GM23338 (cell line): Measurements from ENCODE around the gene CTSF. TPM values are rescaled to one million over a fixed set of nuclear protein-coding genes. Genes with fewer than 3 reads are reported as not detected.
"Not testable (repeated sequence)": the region's sequence is repeated elsewhere in the genome, so short reads cannot be mapped to it uniquely, and the experiment has no call there.

Source experiments
- ATAC-seq: fragments of 200-7000 bp; cut with Tn5 transposase; 3 replicates; pipeline ENCODE4 v1.9.1; 2020
- DNase-seq: peaks from one replicate; pipeline ENCODE4 v3.0.0-alpha.2; 2015; ENCODE audit warnings: low spot score
- H2AFZ ChIP-seq: fragments of 200-600 bp; sonication (generic); 2 replicates; pipeline ENCODE4 v1.8.0; 2016; ENCODE audit warnings: antibody characterized with exemption, mild to moderate bottlenecking, moderate library complexity
- H3F3A ChIP-seq: fragments of 200-600 bp; sonication (generic); replicated peaks from 2 replicates; pipeline ENCODE4 v1.8.0; 2017; ENCODE audit warnings: antibody characterized with exemption, mixed run types, low read depth
- H3K27ac ChIP-seq: fragments of 200-600 bp; sonication (generic); 2 replicates; pipeline ENCODE4 v1.6.1; 2016; ENCODE audit warnings: low read depth
- H3K27me3 ChIP-seq: fragments of 200-600 bp; sonication (generic); 2 replicates; pipeline ENCODE4 v1.8.0; 2016; ENCODE audit warnings: mild to moderate bottlenecking, mixed run types, moderate library complexity; ENCODE audit not compliant: insufficient read depth
- H3K36me3 ChIP-seq: fragments of 200-600 bp; sonication (generic); 2 replicates; pipeline ENCODE4 v1.8.0; 2016; ENCODE audit warnings: mild to moderate bottlenecking; ENCODE audit not compliant: insufficient read depth
- H3K4me1 ChIP-seq: fragments of 200-600 bp; sonication (generic); 2 replicates; pipeline ENCODE4 v1.8.0; 2016; ENCODE audit warnings: mild to moderate bottlenecking, moderate library complexity; ENCODE audit not compliant: insufficient read depth
- H3K4me2 ChIP-seq: fragments of 200-600 bp; sonication (generic); 2 replicates; pipeline ENCODE4 v1.7.1; 2017; ENCODE audit warnings: mixed run types
- H3K4me3 ChIP-seq: fragments of 200-600 bp; sonication (generic); 2 replicates; pipeline ENCODE4 v1.6.1; 2016; ENCODE audit warnings: mixed run types
- H3K79me2 ChIP-seq: fragments of 200-600 bp; sonication (generic); replicated peaks from 2 replicates; pipeline ENCODE4 v1.8.0; 2017; ENCODE audit warnings: mild to moderate bottlenecking; ENCODE audit not compliant: insufficient read depth
- H3K9me2 ChIP-seq: fragments of 200-600 bp; sonication (generic); 2 replicates; pipeline ENCODE4 v1.8.0; 2017; ENCODE audit not compliant: insufficient read depth
- H4K20me1 ChIP-seq: fragments of 200-600 bp; sonication (generic); replicated peaks from 2 replicates; pipeline ENCODE4 v1.8.0; 2017; ENCODE audit warnings: mild to moderate bottlenecking; ENCODE audit not compliant: insufficient read depth
- H3K27ac Mint-ChIP-seq: 2 replicates; pipeline ENCODE4 v1.8.0; 2020; ENCODE audit warnings: inconsistent platforms, mild to moderate bottlenecking, moderate library complexity, mixed read lengths
- H3K27me3 Mint-ChIP-seq: 3 replicates; pipeline ENCODE4 v1.8.0; 2022; ENCODE audit warnings: low read depth, mild to moderate bottlenecking, moderate library complexity, mixed read lengths, inconsistent platforms; ENCODE audit not compliant: insufficient read depth, poor library complexity
- H3K36me3 Mint-ChIP-seq: 3 replicates; pipeline ENCODE4 v1.8.0; 2021; ENCODE audit warnings: low read depth, mild to moderate bottlenecking, inconsistent platforms, moderate library complexity, mixed read lengths
- H3K4me1 Mint-ChIP-seq: 3 replicates; pipeline ENCODE4 v1.8.0; 2020; ENCODE audit warnings: mild to moderate bottlenecking, inconsistent platforms, mixed read lengths
- H3K4me3 Mint-ChIP-seq: 3 replicates; pipeline ENCODE4 v1.8.0; 2021; ENCODE audit warnings: moderate library complexity, mild to moderate bottlenecking, inconsistent platforms, mixed read lengths
- H3K9me3 Mint-ChIP-seq: 3 replicates; pipeline ENCODE4 v1.8.0; 2020; ENCODE audit warnings: moderate library complexity, mild to moderate bottlenecking, inconsistent platforms, mixed read lengths
- CREB1 ChIP-seq: fragments of 250-450 bp; sonication (Bioruptor Pico); IDR thresholded peaks from 2 replicates; pipeline ENCODE4 v1.5.0; 2020; ENCODE audit warnings: low read depth, mild to moderate bottlenecking, moderate library complexity
- EZH2 ChIP-seq: fragments of 200-600 bp; sonication (generic); IDR thresholded peaks from one replicate; pipeline ENCODE4 v1.8.0; 2017; ENCODE audit warnings: antibody characterized with exemption, mild to moderate bottlenecking, low read depth; ENCODE audit not compliant: unreplicated experiment
- EZH2phosphoT487 ChIP-seq: fragments of 200-600 bp; sonication (generic); IDR thresholded peaks from one replicate; pipeline ENCODE4 v1.8.1; 2018; ENCODE audit warnings: antibody characterized with exemption; ENCODE audit not compliant: unreplicated experiment
- NANOG ChIP-seq: IDR thresholded peaks from 2 replicates; pipeline ENCODE4 v1.6.1; 2016; ENCODE audit warnings: antibody characterized with exemption, borderline replicate concordance
- POLR2AphosphoS5 ChIP-seq: IDR thresholded peaks from 2 replicates; pipeline ENCODE4 v1.6.1; 2016; ENCODE audit warnings: antibody characterized with exemption, low read depth
- STAT1 ChIP-seq: IDR thresholded peaks from one replicate; pipeline ENCODE4 v1.6.1; 2016; ENCODE audit warnings: antibody characterized with exemption; ENCODE audit not compliant: unreplicated experiment
- ZNF331 ChIP-seq: fragments of 250-450 bp; sonication (Bioruptor Pico); IDR thresholded peaks from 2 replicates; pipeline ENCODE4 v1.5.0; 2020; ENCODE audit warnings: low read depth, mild to moderate bottlenecking, moderate library complexity
- polyA plus RNA-seq: library from polyadenylated mRNA; unstranded; fragments of >200 nt; fragmentation: Nextera tagmentation; extraction: Ambion mirVana; gene quantifications from 2 replicates; pipeline ENCODE4 v1.2.1, GENCODE V29; 2016
- total RNA-seq: library from RNA; depleted of rRNA; stranded (reverse); fragments of >200 nt; shearing (Covaris generic); gene quantifications from 2 replicates; pipeline ENCODE4 v1.2.3, GENCODE V29; 2014
- TF ChIP-seq, protein P1 (sequence below), 2 experiments: fragments of 200-600 bp in 1 of 2; sonication (generic) in 1 of 2; conservative IDR thresholded peaks; 2 replicates each; pipeline versions ENCODE4 v1.5.1 to v1.6.1; 2016 to 2017; ENCODE audit warnings: antibody characterized with exemption in 2 of 2, low read depth in 2 of 2, mild to moderate bottlenecking in 2 of 2, moderate library complexity in 1 of 2
- TF ChIP-seq, protein P2 (sequence below): IDR thresholded peaks from one replicate; pipeline ENCODE4 v1.6.1; 2018; ENCODE audit warnings: antibody characterized with exemption; ENCODE audit not compliant: unreplicated experiment

CTSF gene
- total and polyA plus RNA-seq, 2 experiments from 2014 or later: 20.4 to 51.1 TPM

DNA sequence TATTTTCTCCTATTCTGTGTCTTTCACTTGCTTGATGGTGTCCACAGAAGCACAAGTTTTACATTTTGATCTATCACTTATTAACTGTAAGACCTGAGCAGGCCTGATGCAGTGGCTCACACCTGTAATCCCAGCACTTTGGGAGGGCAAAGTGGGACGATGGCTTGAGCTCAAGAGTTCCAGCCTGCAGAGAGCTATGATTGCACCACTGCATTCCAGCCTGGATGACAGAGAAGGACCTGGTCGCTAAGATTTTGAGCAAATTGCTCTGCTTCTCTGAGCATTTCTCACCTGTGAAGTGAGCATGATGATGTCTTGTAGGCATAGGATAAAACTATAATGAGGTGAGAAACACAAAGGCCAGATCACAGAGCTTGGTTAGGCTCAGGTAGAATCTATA is 17.7 kb upstream of the CTSF start (continued):
- TF ChIP-seq ZNF331 (CRISPR knock-in tag): no peak
- TF ChIP-seq STAT1: no peak
- TF ChIP-seq POLR2AphosphoS5: no peak
- TF ChIP-seq EZH2: no peak
- TF ChIP-seq NANOG: no peak

DNA sequence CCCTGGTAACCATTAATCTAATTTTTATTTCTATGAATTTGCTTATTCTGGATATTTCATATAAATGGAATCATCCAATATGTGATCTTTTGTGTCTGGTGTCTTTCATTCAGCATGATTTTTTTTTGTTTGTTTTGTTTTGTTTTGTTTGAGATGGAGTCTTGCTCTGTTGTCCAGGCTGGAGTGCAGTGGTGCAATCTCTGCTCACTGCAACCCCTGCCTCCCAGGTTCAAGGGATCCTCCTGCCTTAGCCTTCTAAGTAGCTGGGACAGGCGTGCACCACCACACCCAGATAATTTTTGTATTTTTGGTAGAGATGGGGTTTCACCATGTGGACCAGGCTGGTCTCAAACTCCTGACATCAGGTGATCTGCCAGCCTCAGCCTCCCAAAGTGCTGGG is 17.0 kb upstream of the CTSF start:
- not testable (repeated sequence) for H2AFZ ChIP-seq, DNase-seq, H3K4me1 Mint-ChIP-seq, H3K36me3 ChIP-seq, H3K27me3 ChIP-seq, H3K79me2 ChIP-seq, H3K27ac Mint-ChIP-seq, H3K27me3 Mint-ChIP-seq, H3K4me1 ChIP-seq, H3F3A ChIP-seq, H3K27ac ChIP-seq, H3K9me2 ChIP-seq, ATAC-seq, H3K4me3 Mint-ChIP-seq, H4K20me1 ChIP-seq, H3K4me2 ChIP-seq, H3K4me3 ChIP-seq
- Mint-ChIP-seq H3K36me3 (peaks cover 27% of the 10 kb centered on the region), H3K9me3 (peaks cover 64% of the 10 kb centered on the region)

DNA sequence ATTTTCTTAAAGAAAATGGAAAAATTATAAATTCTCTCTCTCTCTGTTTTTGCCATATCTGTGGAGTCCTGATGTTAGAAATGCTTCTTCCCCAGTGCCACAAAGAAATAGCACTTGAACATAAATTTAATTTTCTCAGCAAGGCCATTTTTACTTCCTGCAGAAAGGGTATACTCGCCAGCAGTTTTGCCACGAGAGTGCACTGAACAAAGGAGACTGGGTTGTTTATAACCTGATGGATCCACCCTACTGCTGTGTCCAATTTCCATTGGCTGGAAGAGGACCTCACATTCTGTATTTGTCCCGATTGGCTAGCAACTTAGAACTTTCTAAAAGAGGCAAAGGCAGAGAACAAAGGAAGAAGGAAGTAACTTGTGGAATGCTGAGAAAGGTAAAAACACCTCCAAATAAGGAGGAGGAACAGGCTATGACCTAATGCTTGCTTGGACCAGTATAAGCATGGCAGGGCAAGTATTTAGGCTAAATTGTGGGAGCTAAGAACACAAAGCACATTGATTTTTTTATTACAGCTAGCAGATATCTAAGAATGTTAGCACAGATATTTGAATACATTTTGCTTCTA is 14.2 kb upstream of the CTSF start:
- not testable (repeated sequence) for H3K4me3 Mint-ChIP-seq, ATAC-seq, H3K79me2 ChIP-seq, H3K27ac ChIP-seq, H3K4me2 ChIP-seq, H3F3A ChIP-seq, H3K27me3 ChIP-seq, H3K4me3 ChIP-seq, DNase-seq, H3K9me2 ChIP-seq, H2AFZ ChIP-seq, H3K4me1 Mint-ChIP-seq, H3K4me1 ChIP-seq, H3K36me3 ChIP-seq, H4K20me1 ChIP-seq, H3K27ac Mint-ChIP-seq
- H3K9me3 Mint-ChIP-seq: peaks cover 55% of the 10 kb centered on the region
- peaks cover 24% of the 10 kb centered on the region for H3K36me3 Mint-ChIP-seq
- H3K27me3 Mint-ChIP-seq: peaks cover 12% of the 10 kb centered on the region

DNA sequence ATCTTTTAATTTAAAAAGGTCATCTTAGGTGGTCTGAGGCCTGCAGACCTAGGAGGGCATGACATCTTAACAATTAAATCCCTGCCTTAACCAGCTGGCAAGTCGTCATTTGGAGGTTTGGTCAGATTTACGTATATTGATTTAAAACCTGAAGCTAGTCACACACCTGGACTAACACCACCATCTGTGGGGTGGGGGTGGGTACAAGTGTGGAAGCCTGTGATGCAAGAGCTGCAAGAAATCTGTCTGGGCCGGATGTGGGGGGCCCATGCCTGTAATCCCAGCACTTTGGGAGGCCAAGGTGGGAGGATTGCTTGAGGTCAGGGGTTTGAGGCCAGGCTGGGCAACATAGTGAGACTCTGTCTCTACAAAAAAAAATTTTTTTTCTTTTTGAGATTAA is 12.9 kb upstream of the CTSF start:
- H3K4me1 Mint-ChIP-seq: no peaks in the 10 kb centered on the region; the same call in 2 of the 3 replicates
- no peak overlapping the region for H2AFZ ChIP-seq
- no peaks in the 10 kb centered on the region for H3K9me2 ChIP-seq
- H3K36me3 ChIP-seq: no peaks in the 10 kb centered on the region; the same call in 1 of the 2 replicates
- H3F3A ChIP-seq: 0 out of 2 replicates have a peak, but pooled peaks cover 6% of the 10 kb centered on the region
- H3K4me3 Mint-ChIP-seq: no peak overlapping the region
- peaks cover 10% of the 10 kb centered on the region for H3K27me3 Mint-ChIP-seq
- no peaks in the 10 kb centered on the region for H3K4me1 ChIP-seq
- no peak overlapping the region for H3K4me3 ChIP-seq
- no peak overlapping the region for H3K27ac ChIP-seq
- no peaks in the 10 kb centered on the region for H4K20me1 ChIP-seq
- H3K36me3 Mint-ChIP-seq: peaks cover 17% of the 10 kb centered on the region
- H3K9me3 Mint-ChIP-seq: peaks cover 44% of the 10 kb centered on the region
- no peaks in the 10 kb centered on the region for H3K27me3 ChIP-seq
- H3K4me2 ChIP-seq: no peak overlapping the region
- H3K79me2 ChIP-seq: no peaks in the 10 kb centered on the region
- no peak overlapping the region for H3K27ac Mint-ChIP-seq
- ATAC-seq (no peak), DNase-seq (no peak)
- no peak for TF ChIP-seq EZH2
- no peak for TF ChIP-seq EZH2phosphoT487
- TF ChIP-seq, protein P1, sequence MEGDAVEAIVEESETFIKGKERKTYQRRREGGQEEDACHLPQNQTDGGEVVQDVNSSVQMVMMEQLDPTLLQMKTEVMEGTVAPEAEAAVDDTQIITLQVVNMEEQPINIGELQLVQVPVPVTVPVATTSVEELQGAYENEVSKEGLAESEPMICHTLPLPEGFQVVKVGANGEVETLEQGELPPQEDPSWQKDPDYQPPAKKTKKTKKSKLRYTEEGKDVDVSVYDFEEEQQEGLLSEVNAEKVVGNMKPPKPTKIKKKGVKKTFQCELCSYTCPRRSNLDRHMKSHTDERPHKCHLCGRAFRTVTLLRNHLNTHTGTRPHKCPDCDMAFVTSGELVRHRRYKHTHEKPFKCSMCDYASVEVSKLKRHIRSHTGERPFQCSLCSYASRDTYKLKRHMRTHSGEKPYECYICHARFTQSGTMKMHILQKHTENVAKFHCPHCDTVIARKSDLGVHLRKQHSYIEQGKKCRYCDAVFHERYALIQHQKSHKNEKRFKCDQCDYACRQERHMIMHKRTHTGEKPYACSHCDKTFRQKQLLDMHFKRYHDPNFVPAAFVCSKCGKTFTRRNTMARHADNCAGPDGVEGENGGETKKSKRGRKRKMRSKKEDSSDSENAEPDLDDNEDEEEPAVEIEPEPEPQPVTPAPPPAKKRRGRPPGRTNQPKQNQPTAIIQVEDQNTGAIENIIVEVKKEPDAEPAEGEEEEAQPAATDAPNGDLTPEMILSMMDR (conservative IDR thresholded peaks at IDR 0.05; ENCODE audit: low read depth in 2 of 2): no peak
- TF ChIP-seq NANOG: no peak
- TF ChIP-seq STAT1: no peak
- TF ChIP-seq CREB1 (CRISPR knock-in tag): no peak
- TF ChIP-seq, protein P2, sequence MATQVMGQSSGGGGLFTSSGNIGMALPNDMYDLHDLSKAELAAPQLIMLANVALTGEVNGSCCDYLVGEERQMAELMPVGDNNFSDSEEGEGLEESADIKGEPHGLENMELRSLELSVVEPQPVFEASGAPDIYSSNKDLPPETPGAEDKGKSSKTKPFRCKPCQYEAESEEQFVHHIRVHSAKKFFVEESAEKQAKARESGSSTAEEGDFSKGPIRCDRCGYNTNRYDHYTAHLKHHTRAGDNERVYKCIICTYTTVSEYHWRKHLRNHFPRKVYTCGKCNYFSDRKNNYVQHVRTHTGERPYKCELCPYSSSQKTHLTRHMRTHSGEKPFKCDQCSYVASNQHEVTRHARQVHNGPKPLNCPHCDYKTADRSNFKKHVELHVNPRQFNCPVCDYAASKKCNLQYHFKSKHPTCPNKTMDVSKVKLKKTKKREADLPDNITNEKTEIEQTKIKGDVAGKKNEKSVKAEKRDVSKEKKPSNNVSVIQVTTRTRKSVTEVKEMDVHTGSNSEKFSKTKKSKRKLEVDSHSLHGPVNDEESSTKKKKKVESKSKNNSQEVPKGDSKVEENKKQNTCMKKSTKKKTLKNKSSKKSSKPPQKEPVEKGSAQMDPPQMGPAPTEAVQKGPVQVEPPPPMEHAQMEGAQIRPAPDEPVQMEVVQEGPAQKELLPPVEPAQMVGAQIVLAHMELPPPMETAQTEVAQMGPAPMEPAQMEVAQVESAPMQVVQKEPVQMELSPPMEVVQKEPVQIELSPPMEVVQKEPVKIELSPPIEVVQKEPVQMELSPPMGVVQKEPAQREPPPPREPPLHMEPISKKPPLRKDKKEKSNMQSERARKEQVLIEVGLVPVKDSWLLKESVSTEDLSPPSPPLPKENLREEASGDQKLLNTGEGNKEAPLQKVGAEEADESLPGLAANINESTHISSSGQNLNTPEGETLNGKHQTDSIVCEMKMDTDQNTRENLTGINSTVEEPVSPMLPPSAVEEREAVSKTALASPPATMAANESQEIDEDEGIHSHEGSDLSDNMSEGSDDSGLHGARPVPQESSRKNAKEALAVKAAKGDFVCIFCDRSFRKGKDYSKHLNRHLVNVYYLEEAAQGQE: no peak
